Breast epithelium (tissue), 4 donors: ENCODE results near the gene CAPRIN2. TPM values are rescaled to one million over a fixed set of nuclear protein-coding genes. Genes with fewer than 3 reads are reported as not detected.

Experiments used
- DNase-seq, 2 donors: peaks; one replicate each; pipeline ENCODE4 v3.0.0-alpha.2; 2019; ENCODE audit warnings: low spot score in 2 of 2
- H3K27ac ChIP-seq, 2 donors: fragments of 200-600 bp; sonication (generic) in 1 of 2; one replicate each; pipeline ENCODE4 v1.5.1; 2016 to 2019; ENCODE audit warnings: mild to moderate bottlenecking in 1 of 2
- H3K27me3 ChIP-seq, 2 donors: fragments of 200-600 bp; sonication (generic) in 1 of 2; one replicate each; pipeline versions ENCODE4 v1.5.1 to v1.6.0; 2017 to 2019; ENCODE audit warnings: control low read depth in 1 of 2, mild to moderate bottlenecking in 1 of 2
- H3K36me3 ChIP-seq: fragments of 200-600 bp; one replicate; pipeline ENCODE4 v1.5.1; 2019
- H3K4me1 ChIP-seq, 2 donors: fragments of 200-600 bp; sonication (generic); one replicate each; pipeline ENCODE4 v1.5.1; 2016 to 2019; ENCODE audit warnings: control low read depth in 1 of 2
- H3K4me3 ChIP-seq, 3 donors: fragments of 200-600 bp; sonication (generic); 1 replicate in 2 of 3; 2 replicates in 1 of 3; pipeline ENCODE4 v1.5.1; 2016 to 2019; ENCODE audit warnings: mild to moderate bottlenecking in 3 of 3, moderate library complexity in 2 of 3
- H3K9me3 ChIP-seq, 2 donors: fragments of 200-600 bp; sonication (generic) in 1 of 2; one replicate each; pipeline ENCODE4 v1.5.1; 2016 to 2019; ENCODE audit warnings: control low read depth in 1 of 2
- CTCF ChIP-seq, 3 donors: fragments of 450-650 bp; IDR thresholded peaks; one replicate each; pipeline ENCODE4 v1.5.1; 2016 to 2017; ENCODE audit warnings: antibody characterized with exemption in 3 of 3, mild to moderate bottlenecking in 3 of 3, moderate library complexity in 3 of 3
- POLR2A ChIP-seq: fragments of 450-650 bp; IDR thresholded peaks from one replicate; pipeline ENCODE4 v1.6.1; 2016; ENCODE audit warnings: antibody characterized with exemption, mild to moderate bottlenecking, moderate library complexity
- POLR2AphosphoS5 ChIP-seq, 3 donors: sonication (generic); formaldehyde crosslinking; IDR thresholded peaks; one replicate each; pipeline ENCODE4 v1.6.1; 2017; ENCODE audit warnings: antibody characterized with exemption in 3 of 3
- intact Hi-C: fragments of 100-400 bp; cut with DNase I; formaldehyde crosslinking; loops from one replicate; pipeline ENCODE4 v1.15.1; 2023; ENCODE audit warnings: low total_unique reads
- total RNA-seq, 3 donors: library from RNA; depleted of rRNA; stranded (reverse); fragments of >200 nt; gene quantifications; one replicate each; pipeline ENCODE4 v1.1.0, GENCODE V29; 2016

CAPRIN2 gene
- total RNA-seq, 3 donors from 2014 or later, result 21.8 to 37.9 (median 29.8) TPM

- no peak for DNase-seq
- Histone ChIP-seq H3K27ac (peak overlapping the region; percentile 85 to 92), H3K9me3 (no peaks in the 10 kb centered on the region), H3K4me3 (peak overlapping the region; percentile 76 to 90 (median 83)), H3K4me1 (peaks cover 0 to 7% of the 10 kb centered on the region in 2 donors), H3K36me3 (no peaks in the 10 kb centered on the region), H3K27me3 (no peaks in the 10 kb centered on the region)
- no peak for TF ChIP-seq POLR2A
- no peak for TF ChIP-seq CTCF (IDR thresholded peaks at IDR 0.05)
- no peak for TF ChIP-seq POLR2AphosphoS5 (IDR thresholded peaks at IDR 0.05)
- intact Hi-C loops, result no loop called here
Observed at GRCh38 chr12:30754383-30754749, 385 bp downstream of the CAPRIN2 start.

GRCh38 chr12:30753751-30754382 lies 884 bp downstream of the CAPRIN2 start:
- Histone ChIP-seq H3K27ac (peak overlapping the region; percentile 85 to 92), H3K4me1 (peaks cover 0 to 7% of the 10 kb centered on the region in 2 donors)
- no peak for DNase-seq

GRCh38 chr12:30753233-30753632 lies 1.5 kb downstream of the CAPRIN2 start:
- DNase-seq, result no peak
- no peaks in the 10 kb centered on the region for H3K36me3 ChIP-seq
- no peaks in the 10 kb centered on the region for H3K27me3 ChIP-seq
- TF ChIP-seq POLR2A, result no peak
- TF ChIP-seq POLR2AphosphoS5 (IDR thresholded peaks at IDR 0.05), result no peak
- no peak for TF ChIP-seq CTCF (IDR thresholded peaks at IDR 0.05)
- peaks cover 0 to 7% of the 10 kb centered on the region in 2 donors for H3K4me1 ChIP-seq
- H3K9me3 ChIP-seq, result no peaks in the 10 kb centered on the region
- intact Hi-C loops, result no loop called here
- peak overlapping the region in 1 of 3 donors; percentile 90 for H3K4me3 ChIP-seq
- H3K27ac ChIP-seq, result no peak overlapping the region

More at GRCh38 chr12:30753751-30754382, 884 bp downstream of the CAPRIN2 start:
- H3K4me3 ChIP-seq, result peak overlapping the region; percentile 76 to 90 (median 83)
- TF ChIP-seq CTCF (IDR thresholded peaks at IDR 0.05) (no peak), POLR2A (no peak)
- no peaks in the 10 kb centered on the region for H3K9me3 ChIP-seq
- intact Hi-C loops, result no loop called here
- H3K27me3 ChIP-seq, result no peaks in the 10 kb centered on the region
- no peaks in the 10 kb centered on the region for H3K36me3 ChIP-seq

- DNase-seq, result no peak
- Histone ChIP-seq H3K4me3 (no peak overlapping the region), H3K27ac (no peak overlapping the region), H3K9me3 (no peaks in the 10 kb centered on the region), H3K36me3 (no peaks in the 10 kb centered on the region), H3K4me1 (peaks cover 0 to 7% of the 10 kb centered on the region in 2 donors), H3K27me3 (no peaks in the 10 kb centered on the region)
- TF ChIP-seq CTCF (IDR thresholded peaks at IDR 0.05) (no peak), POLR2AphosphoS5 (IDR thresholded peaks at IDR 0.05) (no peak), POLR2A (no peak)
- intact Hi-C loops, result no loop called here
Observed at GRCh38 chr12:30752255-30752654, 2.5 kb downstream of the CAPRIN2 start.

- intact Hi-C loops, result loop anchor here (5.0 kb wide), 1 partner anchor 446 kb away; no protein-coding TSS in a partner anchor
- Histone ChIP-seq H3K27me3 (no peaks in the 10 kb centered on the region), H3K36me3 (no peaks in the 10 kb centered on the region), H3K4me1 (no peaks in the 10 kb centered on the region), H3K4me3 (no peak overlapping the region), H3K9me3 (no peaks in the 10 kb centered on the region), H3K27ac (no peak overlapping the region)
- no peak for DNase-seq
- no peak for TF ChIP-seq POLR2A
- TF ChIP-seq POLR2AphosphoS5 (IDR thresholded peaks at IDR 0.05), result no peak
- no peak for TF ChIP-seq CTCF (IDR thresholded peaks at IDR 0.05)
Observed at GRCh38 chr12:30748147-30748546, 6.6 kb downstream of the CAPRIN2 start.
